ENCODE data around the gene PRSS21. TPM values are rescaled to one million over a fixed set of nuclear protein-coding genes. Genes with fewer than 3 reads are reported as not detected.

Gene PRSS21
- total and polyA plus RNA-seq, 10 of the 15 experiments (the other 5 are each of a cell fraction or from before 2014, with no cell fraction given), result 5.3 to 73.4 (median 40.1) TPM; not detected in 1

DNA sequence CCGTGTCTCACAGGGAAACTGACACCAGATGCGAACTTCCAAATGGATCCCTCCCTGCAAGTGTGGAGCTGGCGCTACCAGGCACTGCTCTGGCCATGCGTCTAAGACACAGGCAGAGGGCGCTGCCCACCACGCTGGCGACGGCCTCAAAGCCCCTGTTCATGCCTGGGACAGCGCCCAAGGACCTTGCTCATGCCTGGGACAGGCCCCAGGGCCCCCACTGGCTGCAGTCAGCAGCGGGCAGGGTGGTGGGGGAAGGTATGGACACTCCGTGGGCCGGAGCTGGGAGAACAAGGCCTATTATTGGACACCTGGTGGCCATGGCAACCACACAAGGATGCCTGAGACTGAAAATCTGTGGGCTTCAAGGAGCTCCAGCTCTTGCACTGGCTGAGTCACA is 21.9 kb downstream of the PRSS21 start:
- no TSS peak for BruUV-seq (replicated peaks)
- SMC1A ChIA-PET (ENCODE audit: uncharacterized antibody, unreplicated experiment), result interaction anchor here (0.6 to 2.2 kb wide), 3 partner anchors 29 to 68 kb away, joined by 3 to 16 read pairs (median 3); no protein-coding TSS in a partner anchor
- RAD21 ChIA-PET (ENCODE audit: unreplicated experiment), result interaction anchor here (0.8 to 3.1 kb wide), 4 partner anchors 25 to 131 kb away, joined by 3 to 26 read pairs (median 3); no protein-coding TSS in a partner anchor
- peak; percentile 63 for TF ChIP-seq RAD21 (IDR thresholded peaks at IDR 0.05; ENCODE audit: insufficient read depth, low read depth, low read length)
- 0 out of 2 replicates have a peak, but pooled peaks have one; percentile 23 for TF ChIP-seq YY1 (IDR thresholded peaks at IDR 0.05; ENCODE audit: low read depth, low read length)
- TF ChIP-seq, protein P1, sequence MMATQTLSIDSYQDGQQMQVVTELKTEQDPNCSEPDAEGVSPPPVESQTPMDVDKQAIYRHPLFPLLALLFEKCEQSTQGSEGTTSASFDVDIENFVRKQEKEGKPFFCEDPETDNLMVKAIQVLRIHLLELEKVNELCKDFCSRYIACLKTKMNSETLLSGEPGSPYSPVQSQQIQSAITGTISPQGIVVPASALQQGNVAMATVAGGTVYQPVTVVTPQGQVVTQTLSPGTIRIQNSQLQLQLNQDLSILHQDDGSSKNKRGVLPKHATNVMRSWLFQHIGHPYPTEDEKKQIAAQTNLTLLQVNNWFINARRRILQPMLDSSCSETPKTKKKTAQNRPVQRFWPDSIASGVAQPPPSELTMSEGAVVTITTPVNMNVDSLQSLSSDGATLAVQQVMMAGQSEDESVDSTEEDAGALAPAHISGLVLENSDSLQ (IDR thresholded peaks at IDR 0.05), result no peak
- TF ChIP-seq TCF12 (IDR thresholded peaks at IDR 0.05; ENCODE audit: low read depth, low read length), result no peak
- TF ChIP-seq, protein P2, sequence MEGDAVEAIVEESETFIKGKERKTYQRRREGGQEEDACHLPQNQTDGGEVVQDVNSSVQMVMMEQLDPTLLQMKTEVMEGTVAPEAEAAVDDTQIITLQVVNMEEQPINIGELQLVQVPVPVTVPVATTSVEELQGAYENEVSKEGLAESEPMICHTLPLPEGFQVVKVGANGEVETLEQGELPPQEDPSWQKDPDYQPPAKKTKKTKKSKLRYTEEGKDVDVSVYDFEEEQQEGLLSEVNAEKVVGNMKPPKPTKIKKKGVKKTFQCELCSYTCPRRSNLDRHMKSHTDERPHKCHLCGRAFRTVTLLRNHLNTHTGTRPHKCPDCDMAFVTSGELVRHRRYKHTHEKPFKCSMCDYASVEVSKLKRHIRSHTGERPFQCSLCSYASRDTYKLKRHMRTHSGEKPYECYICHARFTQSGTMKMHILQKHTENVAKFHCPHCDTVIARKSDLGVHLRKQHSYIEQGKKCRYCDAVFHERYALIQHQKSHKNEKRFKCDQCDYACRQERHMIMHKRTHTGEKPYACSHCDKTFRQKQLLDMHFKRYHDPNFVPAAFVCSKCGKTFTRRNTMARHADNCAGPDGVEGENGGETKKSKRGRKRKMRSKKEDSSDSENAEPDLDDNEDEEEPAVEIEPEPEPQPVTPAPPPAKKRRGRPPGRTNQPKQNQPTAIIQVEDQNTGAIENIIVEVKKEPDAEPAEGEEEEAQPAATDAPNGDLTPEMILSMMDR (IDR thresholded peaks at IDR 0.05 in 2 of 3, conservative IDR thresholded peaks at IDR 0.05 in 1 of 3; ENCODE audit: control insufficient read depth in 2 of 3, extremely low read depth in 1 of 3, insufficient read depth in 1 of 3, low read depth in 3 of 3, low read length in 3 of 3), result peak; percentile 70 to 82 (median 80)
- peak; percentile 59; the same call in 1 of the 2 replicates for TF ChIP-seq SMC3 (IDR thresholded peaks at IDR 0.05; ENCODE audit: borderline replicate concordance, low read length)
- 0 out of 2 replicates have a peak, but pooled peaks have one; percentile 16 for TF ChIP-seq BMI1 (IDR thresholded peaks at IDR 0.05; ENCODE audit: borderline replicate concordance)
- H3K4me1 ChIP-seq (ENCODE audit: control insufficient read depth, insufficient read depth, low read length), result peaks cover 9% of the 10 kb centered on the region; the same call in 1 of the 2 replicates
- no peak overlapping the region for H3K4me3 ChIP-seq
- CTCF ChIA-PET, result interaction anchor here (0.6 to 3.1 kb wide), 23 partner anchors 10 to 184 kb away, joined by 3 to 22 read pairs (median 4); partner anchors contain the start of genes FLYWCH1, FLYWCH2 and HCFC1R1
- H2AFZ ChIP-seq (ENCODE audit: control insufficient read depth, low read depth, low read length), result no peak overlapping the region
- no peaks in the 10 kb centered on the region for H3K79me2 ChIP-seq (ENCODE audit: control insufficient read depth, insufficient read depth, low read length)
- 26% methylated on average over 12 of the region's 12 CpGs for WGBS (ENCODE audit: insufficient coverage, insufficient replicate concordance, low lambda C conversion rate, missing lambda C conversion rate)
- in situ Hi-C loops (cut with MboI) (no loop called here), intact Hi-C loops (cut with micrococcal nuclease; ENCODE audit: unreplicated experiment) (loop anchor here (2.0 kb wide), 1 partner anchor 30 kb away; no protein-coding TSS in a partner anchor)
- FAIRE-seq, result no peak
- H3K9ac ChIP-seq (ENCODE audit: control insufficient read depth, insufficient read depth, low read length), result no peak overlapping the region
- POLR2A ChIA-PET, result interaction anchor here (0.8 kb wide), 1 partner anchor 29 kb away, joined by 4 read pairs; no protein-coding TSS in a partner anchor
- H4K20me1 ChIP-seq (ENCODE audit: control insufficient read depth, insufficient read depth), result no peaks in the 10 kb centered on the region
- H3K9me3 ChIP-seq (replicated peaks; ENCODE audit: control insufficient read depth, insufficient read depth, low read length), result peaks cover 3% of the 10 kb centered on the region; the same call in 1 of the 3 replicates
- H3K36me3 ChIP-seq (ENCODE audit: control insufficient read depth in 2 of 2, insufficient read depth in 2 of 2, low read length in 1 of 2), result no peaks in the 10 kb centered on the region
- no peak overlapping the region for H3K4me2 ChIP-seq (ENCODE audit: control insufficient read depth, insufficient read depth)
- ATAC-seq, result peak; percentile 97
- DNase-seq (ENCODE audit: low read depth, low spot score), result no peak
- H3K27ac ChIP-seq (ENCODE audit: control insufficient read depth, insufficient read depth), result no peak overlapping the region
- no peaks in the 10 kb centered on the region for H3K27me3 ChIP-seq (replicated peaks in 1 of 2; ENCODE audit: control insufficient read depth in 2 of 2, insufficient read depth in 2 of 2, low read length in 1 of 2)

Measured in GM12878 (cell line).